HG02763 (cell line): Measurements from ENCODE around the gene CMPK1.
"Not testable (repeated sequence)": the region's sequence is repeated elsewhere in the genome, so short reads cannot be mapped to it uniquely, and the experiment has no call there.

Source experiments
- ATAC-seq: cut with Tn5 transposase; IDR thresholded peaks from one replicate; pipeline ENCODE4 v1.9.1; 2021; ENCODE audit warnings: mild to moderate bottlenecking, moderate library complexity; ENCODE audit not compliant: unreplicated experiment

CMPK1 gene

DNA sequence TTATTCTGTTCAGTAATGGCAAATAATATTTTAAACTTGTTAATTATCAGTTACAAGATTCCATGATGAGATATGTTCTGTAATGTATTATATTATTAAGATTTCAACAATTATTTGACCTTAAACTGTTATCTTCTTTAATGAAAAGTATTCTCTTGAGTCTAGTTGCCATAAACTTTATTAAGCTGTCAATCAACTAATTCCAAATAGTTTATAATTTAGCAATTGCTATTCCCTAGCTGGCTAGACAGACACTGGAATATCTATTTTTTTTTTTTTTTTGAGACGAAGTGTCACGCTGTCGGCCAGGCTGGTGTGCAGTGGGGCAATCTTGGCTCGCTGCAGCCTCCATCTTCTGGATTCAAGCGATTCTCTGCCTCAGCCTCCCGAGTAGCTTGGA, 3.8 kb downstream of the CMPK1 start:
- no peak for ATAC-seq

DNA sequence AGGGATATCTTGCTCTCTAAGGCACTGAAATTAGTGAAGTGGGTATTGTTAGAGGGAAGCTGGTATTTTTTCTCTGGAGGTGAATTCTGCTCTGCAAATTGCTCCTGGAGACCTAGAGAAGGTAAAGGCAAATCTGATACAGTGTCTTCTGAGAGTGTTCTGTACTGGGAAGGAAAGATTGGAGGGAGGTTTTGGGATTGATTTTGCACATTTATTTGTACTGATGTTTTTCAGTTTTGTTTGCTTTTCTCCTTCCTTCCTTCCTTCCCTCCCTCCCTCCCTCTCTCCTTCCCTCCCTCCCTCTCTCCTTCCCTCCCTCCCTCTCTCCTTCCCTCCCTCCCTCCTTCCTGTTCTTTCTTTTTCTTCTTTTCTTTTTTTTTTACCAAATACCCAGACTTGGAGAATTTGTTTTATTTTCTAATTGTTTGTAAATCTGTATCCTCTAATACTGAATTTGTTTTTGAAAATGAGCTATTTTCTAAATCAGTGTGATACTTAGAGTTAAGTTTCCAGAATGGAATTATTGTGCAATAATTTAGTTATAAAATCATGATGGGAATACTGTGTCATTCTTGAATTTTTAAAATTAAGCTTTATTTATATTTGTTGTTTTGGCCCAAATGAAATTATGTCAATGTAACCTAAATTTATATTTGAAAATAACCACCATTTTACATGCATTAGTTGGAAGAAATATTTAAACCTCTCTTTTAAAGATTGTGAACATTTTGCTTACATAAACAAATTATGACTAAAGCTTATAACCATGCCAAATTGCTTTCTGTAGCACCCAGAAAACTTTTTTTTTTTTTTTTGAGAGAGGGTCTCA, 4.9 kb downstream of the CMPK1 start:
- ATAC-seq = no peak

DNA sequence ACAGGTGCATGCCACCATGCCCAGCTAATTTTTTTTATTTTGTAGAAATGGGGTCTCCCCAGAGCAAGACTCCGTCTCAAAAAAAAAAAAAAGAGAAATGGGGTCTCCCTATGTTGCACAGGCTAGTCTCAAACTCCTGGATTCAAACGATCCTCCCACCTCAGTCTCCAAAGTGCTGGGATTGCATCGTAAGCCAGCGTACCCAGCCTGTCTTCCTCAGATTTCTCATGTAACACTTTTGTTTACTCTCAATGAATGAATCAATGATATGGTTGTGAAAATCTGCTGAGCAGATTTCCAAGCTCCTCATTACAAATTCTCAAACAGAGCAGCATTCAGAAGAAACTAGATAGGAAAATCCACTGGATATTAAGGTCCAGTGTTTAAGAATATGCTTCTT, 6.6 kb downstream of the CMPK1 start:
- no peak for ATAC-seq

DNA sequence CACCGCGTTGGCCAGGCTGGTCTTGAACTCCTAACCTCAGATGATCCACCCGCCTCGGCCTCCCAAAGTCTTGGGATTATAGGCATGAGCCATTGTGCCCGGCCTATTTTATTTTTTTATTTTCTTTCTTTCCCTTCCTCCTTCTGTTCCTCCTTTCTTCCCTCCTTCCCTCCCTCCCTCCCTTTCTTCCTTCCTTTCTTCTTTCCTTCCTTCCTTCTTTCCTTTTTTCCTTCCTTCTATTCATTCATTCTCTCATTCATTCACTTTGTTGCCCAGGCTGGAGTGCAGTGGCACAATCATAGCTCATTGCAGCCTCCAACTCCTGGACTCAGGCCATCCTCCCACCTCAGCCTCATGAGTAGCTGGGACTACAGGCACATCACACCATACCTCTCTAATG, 13.4 kb downstream of the CMPK1 start:
- ATAC-seq = not testable (repeated sequence)

DNA sequence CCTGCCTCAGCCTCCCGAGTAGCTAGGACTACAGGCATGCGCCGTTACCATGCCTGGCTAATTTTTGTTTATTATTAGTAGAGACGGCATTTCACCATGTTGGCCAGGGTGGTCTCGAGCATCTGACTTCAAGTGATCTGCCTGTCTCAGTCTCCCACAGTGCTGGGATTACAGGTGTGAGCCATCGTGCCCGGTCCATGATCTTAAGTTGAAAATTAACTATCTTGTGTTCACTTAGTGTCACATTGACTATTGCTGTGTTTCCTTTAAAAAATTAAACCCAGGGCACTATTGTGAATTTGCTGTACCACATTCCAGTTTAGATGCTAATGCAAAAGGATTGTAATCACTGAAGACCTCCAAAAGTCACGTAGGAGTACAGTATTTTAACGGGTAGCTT, 14.1 kb downstream of the CMPK1 start:
- ATAC-seq = no peak

DNA sequence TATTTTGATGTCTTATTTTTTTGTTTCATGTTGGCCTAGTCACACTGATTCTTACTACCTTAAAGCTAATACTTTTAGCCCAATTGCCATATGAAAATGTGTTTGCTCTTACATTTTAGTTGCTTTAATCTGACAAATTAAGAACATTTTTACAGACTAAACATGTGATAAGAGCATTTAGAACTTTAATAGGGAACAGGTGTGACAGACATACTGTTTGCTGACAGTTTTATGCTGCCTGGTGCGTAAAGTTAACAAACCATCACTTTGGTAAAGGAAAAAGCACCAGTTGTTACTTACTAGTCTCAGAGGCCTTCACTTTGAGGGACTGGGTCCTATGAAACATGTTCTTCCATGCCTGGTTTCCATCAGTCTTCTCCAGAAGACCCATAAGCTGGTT, 14.7 kb downstream of the CMPK1 start:
- ATAC-seq = no peak

DNA sequence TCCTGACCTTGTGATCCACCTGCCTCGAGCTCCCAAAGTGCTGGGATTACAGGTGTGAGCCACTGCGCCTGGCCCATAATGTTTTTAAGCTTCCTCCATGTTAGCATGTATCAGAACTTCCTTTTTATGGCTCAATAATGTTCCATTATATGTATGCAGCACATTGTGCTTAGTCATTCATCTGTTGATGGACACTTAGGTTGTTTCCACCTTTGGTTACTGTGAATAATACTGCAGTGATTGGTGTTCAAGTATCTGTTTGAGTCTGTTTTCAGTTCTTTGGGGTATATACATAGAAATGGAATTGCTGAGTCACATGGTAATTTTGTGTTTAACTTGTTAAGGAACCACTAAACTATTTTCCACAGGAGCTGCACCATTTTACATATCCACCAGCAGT, 17.7 kb downstream of the CMPK1 start:
- peak; percentile 63 for ATAC-seq

DNA sequence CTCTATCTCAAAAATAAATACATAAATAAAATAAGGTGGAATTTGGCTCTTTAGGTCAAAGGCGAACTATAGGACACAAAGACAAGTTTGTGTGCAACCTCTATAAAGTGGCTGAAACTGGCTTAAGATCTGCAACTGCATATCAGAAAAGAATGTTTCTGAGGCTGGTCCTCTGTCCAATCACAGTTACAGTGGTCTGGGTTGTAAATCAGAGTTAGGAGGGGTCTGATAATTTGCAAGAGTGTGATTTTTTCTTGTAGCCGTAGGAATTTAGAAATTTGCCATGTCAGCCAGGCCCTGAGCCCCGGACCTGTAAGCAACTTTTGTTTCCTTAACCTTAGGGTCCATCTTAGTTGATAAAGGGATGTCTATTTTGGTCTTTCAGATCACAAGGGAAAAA, 27.8 kb downstream of the CMPK1 start:
- ATAC-seq = no peak

DNA sequence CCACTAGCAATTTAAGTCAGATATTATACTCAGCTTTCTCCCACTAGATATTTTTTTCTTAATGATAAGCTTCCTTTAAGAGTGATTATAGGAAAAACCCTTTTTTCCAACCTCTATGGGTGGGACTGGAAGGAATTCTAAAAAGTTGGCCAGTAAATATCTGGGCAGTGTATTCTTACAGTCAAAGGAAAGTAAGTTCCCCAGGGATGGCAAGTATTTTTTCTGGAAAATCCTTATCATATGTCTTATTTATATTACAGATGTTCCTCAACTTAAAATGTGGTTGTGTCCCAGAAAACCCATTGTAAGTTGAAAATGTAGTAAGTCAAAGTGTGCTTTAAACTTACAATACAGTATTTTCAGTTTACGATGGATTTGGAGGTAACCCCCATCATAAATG, 29.2 kb downstream of the CMPK1 start:
- ATAC-seq = no peak

DNA sequence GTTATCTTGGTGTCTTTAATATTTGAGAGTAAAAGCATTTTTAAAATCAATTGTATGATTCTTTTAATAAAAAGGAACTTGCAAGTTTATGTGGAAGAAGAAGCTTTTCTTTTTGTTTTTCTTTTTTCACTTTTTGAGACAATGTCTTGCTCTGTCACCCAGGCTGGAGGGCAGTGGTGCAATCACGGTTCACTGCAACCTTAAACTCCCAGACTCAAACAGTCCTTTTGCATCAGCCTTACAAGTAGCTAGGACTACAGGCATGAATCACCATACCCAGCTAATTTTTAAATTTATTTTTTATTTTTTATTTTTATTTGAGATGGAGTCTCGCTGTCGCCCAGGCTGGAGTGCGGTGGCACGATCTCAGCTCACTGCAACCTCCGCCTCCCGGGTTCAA, 34.1 kb downstream of the CMPK1 start:
- no peak for ATAC-seq

DNA sequence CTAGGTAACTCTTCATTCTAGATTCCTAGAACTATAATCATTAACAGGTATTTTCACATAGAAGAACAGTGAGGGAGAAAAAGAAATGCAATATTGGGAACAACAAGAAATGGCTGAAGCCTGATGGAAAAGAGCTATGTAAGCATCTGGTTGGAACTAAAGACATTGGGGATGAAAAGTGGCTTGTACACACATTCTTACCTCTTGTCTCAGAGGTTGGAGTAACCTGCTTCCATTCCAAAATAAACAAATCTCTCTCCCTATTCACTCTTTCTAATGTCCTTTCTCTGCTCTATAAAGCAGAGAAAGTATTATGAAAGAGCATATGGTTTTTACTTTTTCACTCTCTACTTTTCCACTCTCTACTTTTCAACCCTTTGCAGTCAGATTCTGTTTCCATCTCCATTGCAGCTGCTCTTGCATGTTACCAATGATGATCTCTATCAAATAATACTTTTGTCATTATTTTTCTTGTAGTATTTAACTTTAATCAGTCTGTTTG, 37.5 kb downstream of the CMPK1 start:
- ATAC-seq = no peak

DNA sequence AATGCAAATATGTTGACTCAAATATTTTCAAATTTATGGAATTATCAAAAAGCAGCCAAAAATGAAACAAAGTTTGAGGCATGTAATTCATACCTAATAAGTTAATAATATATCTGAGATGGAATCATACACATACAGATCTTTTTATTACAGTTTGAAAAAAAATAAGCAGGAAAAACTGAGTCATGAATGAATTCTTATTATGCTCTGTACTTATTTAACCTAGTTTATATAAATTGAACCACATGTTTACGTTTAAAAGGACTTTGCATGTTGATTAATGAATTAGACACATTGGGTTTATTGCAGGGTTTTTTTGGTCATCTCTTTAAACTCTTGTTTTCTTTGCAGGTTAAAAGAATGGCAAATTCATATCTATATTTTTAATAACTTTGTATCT, 40.9 kb downstream of the CMPK1 start:
- no peak for ATAC-seq

DNA sequence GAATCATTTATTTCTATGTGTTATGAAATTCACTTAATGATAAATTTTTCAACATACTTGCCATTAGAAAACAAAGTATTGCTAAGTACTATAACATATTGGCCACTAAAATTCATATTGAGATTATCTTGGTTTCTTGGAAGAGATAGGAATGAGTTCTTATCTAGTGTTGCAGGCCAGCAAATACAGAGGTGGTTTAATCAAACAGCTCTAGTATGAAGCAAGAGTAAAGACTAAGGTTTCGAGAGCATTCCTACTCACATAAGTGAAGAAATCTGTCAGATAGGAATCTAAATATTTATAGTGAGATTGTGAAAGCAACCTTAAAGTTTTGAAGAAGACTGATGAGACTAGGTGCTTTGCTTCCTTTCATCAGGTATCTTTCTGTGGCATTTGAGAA, 44.6 kb downstream of the CMPK1 start:
- no peak for ATAC-seq

DNA sequence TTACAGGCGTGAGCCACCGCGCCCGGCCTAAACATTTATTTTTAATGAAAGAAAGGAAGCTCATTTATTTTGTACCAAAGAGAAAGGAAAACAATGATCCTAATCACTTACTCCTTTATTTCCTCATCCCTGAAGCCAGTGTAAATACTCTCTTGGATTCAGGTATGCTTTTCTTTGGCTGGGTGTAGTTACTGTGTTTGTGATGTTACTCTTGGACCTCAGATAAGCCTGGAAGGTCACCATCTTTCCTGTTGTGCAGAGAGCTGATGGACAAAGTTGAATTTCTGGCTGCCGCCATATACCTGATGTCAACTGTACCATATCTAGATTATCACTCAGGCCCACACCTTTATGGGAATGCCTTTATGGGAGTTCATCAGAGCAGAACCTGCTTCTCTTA, 47.1 kb downstream of the CMPK1 start:
- no peak for ATAC-seq

DNA sequence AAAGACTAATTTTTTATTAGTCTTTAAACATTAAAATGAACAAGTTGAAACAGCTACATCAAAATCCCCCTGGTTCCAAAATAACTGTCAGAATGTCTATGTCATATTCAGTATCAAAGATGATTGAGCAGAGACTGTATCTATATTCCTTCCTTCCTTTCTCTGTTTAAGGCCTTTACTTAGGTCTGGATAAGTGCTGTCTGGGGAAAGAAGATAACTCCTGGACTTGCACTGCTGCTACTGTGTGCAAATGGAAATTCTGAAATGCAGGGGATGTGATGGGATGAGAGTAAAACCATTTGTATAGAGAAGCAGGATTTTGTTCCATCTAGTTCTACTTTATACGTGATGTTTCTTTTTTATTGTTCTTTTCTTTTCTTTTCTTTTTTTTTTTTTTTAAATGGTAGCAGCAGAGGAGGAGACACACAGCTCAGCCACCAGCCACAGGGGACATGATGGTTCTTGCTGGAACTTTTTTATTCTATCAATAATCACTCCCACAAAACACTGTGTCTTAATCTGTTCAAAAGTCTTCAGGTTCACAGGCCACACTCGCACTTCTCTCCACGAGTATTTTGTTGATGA, 48.9 kb downstream of the CMPK1 start:
- ATAC-seq = no peak

DNA sequence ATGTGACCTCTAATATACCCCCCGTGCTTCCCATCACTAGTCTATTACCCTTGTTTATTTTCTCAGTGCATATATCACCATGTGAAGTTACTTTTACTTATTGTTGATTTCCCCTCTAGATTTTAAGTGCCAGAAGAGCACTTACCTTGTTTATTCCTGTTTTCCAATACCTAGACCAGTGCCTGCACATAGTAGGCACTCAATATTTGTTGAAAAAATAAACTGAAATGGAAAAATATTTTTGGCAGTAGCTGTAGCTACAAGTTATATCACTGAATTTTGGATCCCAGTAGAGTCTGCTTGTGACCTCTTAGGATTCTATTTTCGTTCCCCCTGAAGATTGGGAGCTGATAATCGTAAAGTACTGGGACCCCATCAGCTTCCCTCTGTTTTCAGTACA, 50.5 kb downstream of the CMPK1 start:
- no peak for ATAC-seq

DNA sequence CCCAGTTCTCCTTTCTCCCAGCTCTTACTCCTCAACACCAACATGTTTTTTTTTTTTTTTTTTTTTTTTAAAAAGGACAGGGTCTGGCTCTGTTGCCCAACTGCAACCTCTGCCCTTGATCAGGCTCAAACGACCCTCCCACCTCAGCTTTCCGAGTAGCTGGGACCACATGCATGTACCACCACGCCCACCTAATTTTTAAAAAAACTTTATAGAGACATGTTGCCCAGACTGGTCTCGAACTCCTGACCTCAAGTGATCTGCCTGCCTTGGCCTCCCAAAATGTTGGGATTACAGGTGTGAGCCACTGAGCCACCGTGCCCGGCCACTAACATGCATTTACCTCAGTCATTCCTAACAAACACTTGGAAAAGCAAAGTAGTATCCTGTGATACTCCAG, 51.4 kb downstream of the CMPK1 start:
- ATAC-seq = no peak

DNA sequence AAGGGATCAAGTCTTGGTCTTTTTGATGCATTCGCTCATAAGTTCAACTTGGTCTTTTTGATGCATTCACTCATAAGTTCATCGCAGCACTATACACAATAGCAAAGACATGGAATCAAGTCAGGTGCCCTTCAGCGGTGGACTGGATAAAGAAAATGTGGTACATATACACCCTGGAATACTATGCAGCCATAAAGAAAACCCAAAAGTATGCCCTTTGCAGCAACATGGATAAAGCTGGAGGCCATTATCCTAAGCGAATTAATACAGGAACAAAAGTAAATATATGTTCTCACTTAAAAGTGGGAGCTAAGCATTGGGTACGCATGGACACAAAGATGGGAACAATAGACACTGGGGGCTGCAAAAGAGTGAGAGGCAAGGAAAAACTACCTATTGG, 52.7 kb downstream of the CMPK1 start:
- no peak for ATAC-seq

DNA sequence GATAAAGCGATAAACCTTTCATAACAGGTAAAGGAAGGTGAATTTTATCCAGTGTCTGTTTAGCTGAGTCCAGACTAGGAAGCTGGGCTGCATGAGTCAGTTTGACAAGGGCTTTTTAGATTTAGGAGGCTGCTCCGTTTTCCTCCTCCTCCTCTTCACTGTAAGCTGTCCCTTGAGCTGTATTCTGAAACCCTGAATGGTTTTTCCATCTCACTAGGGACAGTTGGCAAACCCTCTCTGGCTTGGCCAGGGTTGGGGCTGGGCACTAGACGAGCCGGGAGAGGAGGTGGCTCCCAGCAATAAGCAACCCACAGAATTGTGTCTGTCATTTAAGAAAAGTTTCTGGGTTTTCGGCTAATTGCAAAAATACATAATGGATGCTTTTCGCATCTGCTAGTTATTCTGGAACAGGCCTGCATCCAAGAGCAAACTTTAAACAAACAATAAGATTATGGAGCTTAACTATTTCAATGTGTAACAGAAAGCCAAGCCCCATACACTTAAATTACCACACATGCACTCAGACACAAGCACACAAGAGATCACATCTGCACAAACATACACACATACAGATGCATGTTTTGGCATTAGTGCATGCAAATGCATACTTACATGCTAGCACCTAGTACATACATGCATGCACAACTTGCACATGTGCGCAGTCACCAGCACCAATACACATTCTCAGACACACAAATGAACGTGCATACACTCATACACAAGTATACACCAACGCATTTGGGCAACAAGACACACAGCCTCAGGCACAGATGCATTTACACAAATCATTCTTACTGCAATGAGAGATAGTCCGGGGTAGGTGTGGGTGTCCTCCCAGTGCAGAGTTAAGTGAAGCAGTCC, 54.7 kb downstream of the CMPK1 start:
- no peak for ATAC-seq

DNA sequence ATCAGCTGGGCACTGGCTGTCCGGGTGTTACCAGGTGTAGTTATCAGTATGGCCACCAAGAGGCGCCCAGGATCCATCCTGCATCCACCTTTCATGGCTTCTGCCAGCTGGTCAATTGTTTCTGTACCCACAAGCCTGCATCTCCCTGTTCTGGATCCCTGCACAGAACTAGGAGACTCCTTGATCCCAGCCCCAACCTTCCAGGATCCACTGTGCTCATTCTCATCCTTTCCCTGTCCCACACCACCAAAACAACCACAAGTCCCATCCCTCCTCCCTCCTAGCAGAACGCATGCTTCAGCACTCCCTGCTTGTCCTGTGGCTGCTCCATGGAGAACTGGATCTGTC, 55.3 kb downstream of the CMPK1 start:
- no peak for ATAC-seq

DNA sequence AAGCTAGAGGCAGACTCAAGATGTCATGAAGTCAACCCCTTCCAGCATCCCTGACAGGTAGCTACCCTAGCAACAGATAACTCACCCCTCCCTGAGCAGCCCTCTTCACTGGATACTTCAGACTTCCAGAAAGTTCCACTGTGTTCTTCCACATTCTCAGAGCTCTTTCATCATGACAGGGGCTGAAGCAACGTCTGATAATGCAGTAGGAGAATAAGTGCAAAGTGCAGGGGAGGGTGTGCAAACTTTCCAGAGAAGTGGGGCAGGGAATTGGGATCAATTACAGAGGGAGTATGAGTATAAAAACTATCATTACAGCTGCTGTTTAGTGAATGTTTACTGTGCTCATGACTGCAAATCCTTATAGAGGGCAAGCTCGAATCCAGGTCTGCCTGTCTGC, 56.1 kb downstream of the CMPK1 start:
- no peak for ATAC-seq

DNA sequence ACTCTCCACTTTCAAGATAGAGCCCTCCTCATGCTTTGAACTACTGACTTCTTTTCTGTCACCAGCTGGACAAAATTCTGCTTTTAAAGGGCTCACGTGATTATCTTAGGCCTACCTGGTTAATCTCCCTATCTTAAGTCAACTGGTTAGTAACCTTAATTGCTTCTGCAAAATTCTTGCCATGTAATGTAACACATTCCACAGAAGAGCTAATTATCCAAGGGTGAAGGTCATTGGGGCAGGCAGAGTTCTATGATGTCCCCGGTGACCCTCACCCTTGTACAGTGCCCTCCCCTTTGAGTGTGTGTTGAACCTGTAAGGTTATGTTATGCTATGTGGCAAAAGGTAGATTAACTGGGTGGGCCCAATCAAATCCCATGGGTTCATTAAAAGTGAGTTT, 57.3 kb downstream of the CMPK1 start:
- ATAC-seq = no peak
